ENCODE data around the gene TRAPPC3L. TPM values are rescaled to one million over a fixed set of nuclear protein-coding genes. Genes with fewer than 3 reads are reported as not detected.

The TRAPPC3L gene
- polyA plus RNA-seq (ENCODE audit: insufficient read length): not detected

DNA sequence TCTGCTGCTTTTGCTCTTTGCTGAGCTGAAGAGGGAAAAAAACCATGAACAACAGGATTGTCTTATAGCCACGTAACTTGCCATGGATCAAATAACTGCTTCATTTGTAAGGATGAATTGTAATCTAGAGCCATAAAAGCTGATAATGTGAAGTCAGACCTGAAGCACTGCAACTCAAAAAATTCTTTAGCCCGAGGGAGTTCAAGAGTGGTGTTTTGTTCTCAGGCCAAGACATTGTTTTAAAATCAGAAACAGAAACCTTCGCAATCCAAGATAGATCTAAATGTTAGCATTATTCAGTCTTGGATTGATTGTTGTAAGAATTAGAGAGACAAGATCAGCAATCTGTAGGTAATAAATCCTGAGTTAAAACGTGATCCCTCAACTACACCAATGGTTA, at the start of gene TRAPPC3L:
Gene TRAPPC3L, minus strand, starts transcription at position 34 of the 400 bp plus-strand sequence. CDS start 170 bp downstream, outside the sequence.
- DNase-seq: no peak

DNA sequence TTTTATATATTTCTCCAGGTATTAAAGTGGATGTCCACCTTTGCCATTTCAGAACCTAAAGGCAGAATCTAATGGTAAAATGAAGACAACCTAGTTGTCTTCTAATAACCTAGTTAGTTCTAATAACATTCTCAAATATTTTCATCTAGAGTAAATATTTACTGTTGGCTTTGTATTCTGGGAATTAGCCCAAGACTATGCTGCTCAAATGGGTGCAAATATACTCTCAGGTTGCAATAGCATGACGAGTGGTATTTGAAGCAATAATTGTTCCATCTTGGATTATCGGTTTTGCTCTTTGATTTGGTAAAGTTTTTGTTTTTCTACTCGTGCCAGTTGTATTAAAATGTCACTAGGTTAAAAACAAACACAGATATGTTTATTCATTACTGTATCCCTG, 49.8 kb upstream of the TRAPPC3L start:
- DNase-seq: no peak

DNA sequence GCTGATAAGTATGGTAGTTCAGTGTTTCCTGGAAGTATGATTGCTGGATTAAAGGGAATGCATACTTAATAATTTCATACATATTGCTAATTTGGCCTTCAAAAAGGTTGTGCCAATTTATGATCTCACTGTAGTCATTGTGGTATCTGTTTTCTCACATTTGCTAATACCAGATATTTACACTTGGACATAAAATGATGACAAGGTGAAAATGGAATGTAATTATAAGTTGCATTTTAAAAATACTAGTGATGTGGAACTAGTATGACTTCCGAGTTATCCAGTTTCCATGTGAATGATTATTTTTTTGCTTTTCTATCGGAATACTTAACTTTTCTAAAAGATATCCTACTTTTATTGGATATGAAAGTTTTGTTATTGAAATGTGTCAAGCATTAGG, 41.3 kb upstream of the TRAPPC3L start:
- no peak for DNase-seq

DNA sequence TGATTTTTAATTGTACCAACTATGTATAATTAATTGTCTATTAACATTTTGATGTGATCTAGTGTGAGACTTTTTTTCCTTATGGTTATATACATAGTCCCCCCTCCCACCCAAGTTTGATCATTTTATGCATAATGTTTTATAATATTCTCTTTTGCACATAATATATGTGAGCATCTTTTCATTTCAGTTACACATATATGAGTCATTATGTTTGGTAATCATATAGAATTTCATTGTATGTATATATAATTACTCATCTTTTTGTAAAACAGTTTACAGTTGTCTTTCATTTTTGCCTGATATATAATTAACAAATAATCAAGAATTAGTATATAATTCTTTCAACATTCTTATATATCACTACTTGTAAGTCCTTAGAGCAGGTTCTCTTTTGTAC, 40.8 kb upstream of the TRAPPC3L start:
- DNase-seq: no peak

DNA sequence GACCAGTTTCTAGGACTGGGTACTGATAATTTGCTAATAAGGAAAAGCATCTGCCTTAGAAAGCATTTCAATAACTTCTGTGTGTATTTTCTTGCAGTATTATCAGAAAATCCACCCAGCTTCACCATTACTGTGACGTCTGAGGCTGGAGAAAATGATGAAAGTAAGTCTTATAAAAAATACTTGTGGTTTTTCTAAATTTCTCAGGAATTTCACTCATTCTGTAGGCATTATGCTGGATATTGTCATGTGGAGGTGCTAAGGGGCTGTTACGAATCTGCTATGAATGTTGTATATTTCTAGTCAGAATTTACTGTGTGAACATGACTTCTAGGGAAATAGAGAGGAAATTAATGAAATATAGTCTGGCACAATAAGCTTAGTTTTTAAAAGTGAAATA, 34.7 kb upstream of the TRAPPC3L start:
- no peak for DNase-seq

DNA sequence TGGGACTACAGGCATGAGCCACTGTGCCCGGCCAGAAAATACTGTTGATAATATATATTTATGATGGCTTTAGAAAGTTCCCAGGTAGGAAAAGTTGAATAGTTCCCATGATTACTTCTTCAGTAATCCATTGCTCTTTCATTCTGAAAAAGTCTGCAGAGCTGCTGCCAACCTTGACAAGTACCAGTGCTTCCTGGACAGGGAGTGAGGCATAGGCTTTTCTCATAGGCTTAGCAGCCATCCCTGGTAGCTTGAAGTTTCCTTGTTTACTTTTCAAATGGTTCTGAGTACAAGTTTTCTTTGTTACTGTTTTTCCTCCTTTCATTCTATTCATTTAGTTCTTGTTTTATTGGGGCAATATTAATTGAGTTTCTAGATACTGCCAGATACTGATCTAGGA, 33.7 kb upstream of the TRAPPC3L start:
- DNase-seq: no peak

DNA sequence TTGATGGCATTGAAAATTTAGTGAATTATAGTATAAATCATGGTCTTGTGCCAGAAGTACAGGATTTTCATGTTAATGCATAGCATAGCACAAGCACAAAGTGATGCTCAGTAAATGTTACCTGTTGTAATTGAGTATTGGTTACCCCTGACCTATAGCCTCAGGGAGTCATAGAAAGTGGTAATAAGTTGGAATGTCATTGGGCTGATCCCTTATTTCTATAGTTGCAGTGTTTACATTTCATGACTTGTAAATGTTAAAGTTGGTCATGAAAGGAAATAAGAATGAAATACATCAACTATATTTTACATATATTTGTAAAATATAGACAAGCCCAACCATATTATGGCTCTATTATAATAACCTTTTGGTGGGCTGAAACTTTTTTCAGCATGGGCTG, 32.9 kb upstream of the TRAPPC3L start:
- no peak for DNase-seq

DNA sequence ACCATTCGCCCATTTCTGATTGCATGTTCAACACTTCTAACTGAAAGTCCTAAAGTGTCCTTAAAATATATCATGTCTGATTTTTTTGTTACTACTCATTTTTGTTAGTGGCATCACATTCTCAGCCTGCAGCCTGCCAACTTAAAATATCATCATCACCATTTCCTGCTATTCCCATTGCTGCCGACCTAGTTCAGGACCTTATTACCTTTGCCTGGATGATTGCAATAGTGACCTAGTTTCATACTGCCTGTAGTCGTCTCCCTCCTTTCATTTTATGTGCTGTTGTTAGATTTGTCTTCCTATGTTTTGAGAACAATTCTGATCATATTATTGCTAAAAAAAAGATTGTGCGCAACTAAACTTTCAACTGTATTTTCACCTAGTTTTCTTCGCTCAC, 32.0 kb upstream of the TRAPPC3L start:
- DNase-seq: no peak

DNA sequence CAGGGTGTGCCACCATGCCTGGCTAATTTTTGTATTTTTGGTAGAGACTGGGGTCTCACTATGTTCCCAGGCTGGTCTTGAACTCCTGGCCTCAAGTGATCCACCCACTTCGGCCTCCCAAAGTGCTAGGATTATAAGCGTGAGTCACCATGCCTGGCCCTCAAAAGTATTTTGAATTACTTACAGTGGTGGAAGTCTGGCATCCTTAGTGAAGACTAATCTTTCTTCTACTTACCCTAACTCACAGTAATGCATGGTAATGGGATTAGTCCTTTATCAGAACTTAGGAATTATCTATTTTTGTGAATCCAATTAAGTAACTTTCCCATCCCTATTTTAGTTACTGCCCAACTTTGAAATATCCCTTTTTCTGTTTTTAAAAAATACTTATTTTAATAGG, 29.7 kb upstream of the TRAPPC3L start:
- no peak for DNase-seq

DNA sequence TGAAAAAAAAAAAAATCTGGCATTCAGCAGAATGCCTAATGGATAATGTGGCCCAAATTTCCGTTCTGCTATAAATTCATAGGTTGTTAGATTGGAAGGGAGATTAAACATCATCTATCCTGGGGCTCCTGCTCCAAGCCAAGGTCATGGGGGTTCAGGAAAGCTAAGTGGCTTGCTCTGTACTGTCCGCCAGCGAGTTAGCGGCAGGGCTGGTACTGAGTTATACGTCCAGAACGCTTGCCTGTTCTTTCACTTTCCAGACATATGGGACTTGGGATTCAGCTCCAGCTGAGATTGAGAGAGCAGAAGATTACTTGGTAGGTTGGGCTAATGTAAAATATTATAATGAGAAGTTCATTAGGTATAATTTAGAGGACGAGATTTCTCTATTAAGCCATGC, 26.7 kb upstream of the TRAPPC3L start:
- peak; percentile 8 for DNase-seq

DNA sequence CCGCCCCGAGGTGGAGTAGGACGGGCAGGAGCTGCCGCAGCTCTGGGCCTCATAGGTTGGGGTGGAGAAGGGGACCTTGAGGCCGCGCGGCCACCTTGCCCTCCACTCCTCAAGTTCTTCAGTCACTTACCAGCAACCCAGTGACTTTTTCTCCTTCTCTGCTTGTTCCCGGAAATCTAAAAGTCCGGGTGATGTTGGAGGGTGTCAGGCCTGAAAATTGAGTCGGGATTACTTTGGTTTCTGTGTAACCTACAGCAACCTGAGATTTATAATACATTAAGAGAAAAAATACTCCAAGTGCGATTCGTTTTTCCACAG, 26.2 kb upstream of the TRAPPC3L start:
- no peak for DNase-seq

DNA sequence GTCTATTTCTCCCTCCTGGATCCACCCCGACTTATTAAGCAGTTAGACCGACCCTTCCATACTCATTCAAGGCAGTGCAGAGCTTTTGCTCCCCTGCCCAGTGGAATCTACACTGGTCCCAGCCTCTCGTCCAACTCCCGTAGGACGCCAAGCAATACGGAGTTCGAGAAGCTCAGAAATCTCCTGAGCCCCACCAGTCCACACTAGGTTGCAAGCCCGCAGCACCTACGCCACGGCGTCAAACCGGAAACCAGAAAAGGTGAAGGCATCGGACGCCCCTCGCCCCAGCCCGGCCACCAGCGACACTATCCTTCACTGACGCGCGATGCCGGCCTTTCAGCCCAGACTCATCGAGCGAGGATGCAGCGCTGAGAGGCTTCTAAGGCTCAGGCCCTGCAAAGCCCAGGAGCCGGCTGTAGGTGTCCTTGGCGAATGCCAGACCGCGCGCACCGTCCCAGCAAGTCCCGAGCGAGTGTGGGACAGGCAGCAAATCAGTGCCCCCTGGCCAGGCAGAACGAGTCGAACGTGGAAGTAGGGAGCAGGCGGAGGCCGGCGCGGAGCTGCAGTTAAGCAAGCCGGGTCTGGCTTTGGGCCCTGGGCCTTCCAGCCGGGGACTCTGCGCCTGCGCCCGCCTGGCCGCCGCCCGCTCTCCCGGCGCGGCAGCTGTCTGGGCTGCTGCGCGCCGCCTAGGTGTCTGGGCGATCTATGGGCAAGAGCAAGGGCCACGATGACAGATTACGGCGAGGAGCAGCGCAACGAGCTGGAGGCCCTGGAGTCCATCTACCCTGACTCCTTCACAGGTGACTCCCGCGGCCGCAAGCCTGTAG, 25.6 kb upstream of the TRAPPC3L start, which contains the start of gene RWDD1:
Gene RWDD1, plus strand, starts transcription at position 649 of the 827 bp plus-strand sequence. Its CDS starts 79 bp downstream, at position 728.
- peak; percentile 99 for DNase-seq

DNA sequence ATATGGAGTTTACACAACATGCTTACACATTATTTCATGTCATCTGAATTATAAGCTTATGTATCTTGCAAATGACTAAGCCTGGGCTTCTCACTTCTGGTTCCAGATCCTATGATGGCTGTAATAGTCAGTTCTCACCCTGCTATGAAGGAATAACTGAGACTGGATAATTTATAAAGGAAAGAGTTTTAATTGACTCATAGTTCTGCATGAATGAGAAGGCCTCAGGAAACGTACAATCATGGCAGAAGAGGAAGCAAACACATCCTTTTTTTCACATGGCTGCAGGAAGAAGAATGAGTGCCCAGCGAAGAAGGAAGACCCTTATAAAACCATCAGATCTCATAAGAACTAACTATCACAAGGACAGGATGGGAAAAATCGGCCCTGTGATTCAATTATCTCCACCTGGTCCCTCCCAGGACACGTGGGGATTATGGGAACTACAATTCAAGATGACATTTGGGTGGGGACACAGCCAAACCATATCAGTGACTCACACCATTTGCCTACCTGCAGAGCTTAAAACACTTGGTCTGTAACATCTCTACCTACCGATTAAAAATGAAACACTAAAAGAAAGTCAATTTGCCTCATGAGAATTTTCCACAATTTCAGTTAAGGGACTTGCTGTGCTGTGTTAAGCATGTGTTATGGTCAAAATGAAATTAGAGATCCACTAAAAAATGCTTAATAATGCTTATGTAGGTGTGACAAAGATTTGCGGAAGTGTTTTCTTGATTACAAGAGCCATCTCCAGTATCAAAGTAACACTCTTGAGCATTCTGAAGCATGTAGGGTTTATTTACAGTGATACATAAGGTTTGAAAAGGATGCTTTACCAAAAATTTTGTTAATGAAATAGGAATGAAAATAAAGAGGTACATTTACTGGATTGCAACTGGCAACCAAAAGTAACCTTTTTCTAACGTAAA, 23.6 kb upstream of the TRAPPC3L start:
- DNase-seq: no peak

DNA sequence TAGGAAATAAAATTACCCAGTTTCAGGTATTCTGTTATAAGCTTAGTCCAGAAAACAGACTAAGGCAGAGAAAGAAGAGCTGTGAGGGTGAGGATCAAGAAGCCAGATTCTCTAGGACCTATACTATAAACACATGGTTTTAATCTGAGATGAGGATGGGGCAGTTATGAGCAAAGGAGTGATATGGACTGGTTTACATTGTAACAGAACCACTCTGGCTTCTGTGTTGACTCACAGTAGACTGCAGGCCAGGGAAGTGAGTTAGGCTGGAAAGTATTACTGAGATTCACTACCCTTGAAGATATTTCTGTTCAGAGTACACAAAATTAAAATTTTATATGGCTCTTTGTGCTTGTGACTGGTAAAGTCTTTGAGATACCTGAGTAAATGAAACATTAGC, 22.6 kb upstream of the TRAPPC3L start:
- DNase-seq: no peak

DNA sequence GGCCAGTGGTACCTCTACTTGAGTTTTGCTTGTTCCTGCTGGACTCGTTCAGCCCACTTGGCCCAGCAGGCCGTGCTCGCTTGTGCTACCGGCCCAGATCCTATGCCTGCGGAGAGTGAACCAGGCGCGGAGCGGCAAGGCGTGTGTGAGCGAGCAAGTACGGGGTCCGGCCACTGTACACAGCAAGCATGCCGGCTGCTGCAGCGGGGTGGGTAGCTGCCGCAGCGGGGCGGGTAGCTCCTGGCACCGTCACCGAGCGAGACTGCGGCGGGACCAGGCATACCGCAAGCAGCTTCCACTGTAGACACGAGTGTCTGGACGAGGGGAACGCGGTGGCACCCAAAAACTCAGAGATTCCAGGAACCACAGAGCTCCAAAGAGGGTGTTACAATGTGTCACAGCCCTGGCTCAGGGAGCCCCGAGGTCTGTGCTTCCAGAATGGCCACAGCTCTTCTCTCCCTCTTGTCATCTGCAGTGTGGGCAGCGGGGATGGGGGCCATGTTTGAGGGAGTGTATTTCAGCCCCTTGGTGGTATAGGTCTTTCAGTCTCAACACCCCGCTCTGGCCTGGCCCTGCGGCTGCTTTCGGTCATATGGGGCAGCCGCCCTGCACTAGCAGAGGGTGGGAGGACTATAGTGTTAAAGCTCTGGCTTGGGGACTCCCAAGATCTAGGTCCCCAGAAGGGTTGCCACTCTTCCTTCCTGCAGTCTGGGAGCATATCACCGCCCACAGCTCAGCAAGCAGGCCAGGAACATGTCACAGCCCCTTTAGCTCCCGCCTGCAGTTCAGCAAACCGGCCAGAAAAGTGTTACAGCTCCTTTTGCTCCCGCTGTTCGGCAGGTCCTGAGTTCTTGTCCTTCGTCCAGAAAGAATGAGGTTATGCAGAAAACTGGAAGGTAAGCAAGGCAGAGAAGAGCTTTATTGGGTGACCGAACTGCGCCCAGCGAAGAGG, 19.7 kb upstream of the TRAPPC3L start:
- DNase-seq: no peak

DNA sequence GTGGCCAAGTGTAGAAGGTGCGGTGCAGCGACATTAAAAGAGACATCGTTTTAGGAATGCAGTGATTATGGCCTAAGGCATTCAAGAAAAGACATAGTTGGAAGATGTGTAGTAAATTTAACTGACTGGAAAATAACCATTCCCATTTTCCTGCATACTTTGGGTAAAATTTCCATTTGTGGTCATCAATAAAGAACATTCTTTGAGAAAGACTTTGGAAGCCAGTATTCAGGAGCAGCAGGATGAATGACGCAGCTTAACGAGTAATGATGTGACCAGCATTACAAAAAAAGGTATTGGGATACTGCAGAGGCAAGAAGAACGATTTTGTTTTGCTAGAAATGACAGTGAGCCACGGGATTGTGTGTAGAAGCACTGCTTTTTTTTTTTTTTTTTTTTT, 18.8 kb upstream of the TRAPPC3L start:
- no peak for DNase-seq

DNA sequence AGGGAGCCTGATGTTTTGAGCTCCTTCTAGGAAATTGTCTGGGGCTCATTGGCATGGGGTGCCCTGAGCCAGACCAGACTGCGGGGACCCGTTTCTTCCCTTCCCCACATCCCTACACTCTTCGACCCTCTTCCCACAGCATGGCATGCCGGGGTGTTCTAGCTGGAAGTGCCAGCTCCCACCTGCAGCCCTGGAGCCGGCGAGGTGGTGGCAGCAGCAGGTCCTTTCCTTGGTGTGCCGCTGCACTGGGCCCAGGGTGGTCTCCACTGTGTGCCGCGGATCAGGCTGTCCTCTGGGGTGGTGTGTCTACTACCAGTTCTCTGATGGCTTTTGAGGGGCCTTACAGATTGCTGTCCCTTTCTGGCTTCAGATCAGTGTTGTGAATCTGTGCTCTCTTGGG, 18.3 kb upstream of the TRAPPC3L start:
- no peak for DNase-seq

DNA sequence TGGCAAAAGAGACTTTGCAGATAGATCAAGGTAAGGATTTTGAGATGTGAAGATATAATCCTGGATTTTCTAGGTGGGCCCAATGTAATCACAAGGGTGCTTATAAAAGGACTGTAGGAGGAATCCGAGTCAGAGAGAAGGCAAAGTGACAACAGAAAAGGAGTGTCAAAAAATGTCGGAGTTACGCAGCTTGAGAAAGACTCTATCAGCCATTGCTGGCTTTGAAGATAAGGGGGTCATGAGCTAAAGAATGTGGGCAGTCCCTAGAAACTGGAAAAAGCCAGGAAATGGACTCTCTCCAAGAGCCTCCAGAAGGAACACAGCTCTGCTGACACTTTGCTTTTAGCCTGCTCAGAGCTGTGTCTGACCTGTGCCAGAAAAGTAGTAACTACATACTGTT, 17.1 kb upstream of the TRAPPC3L start:
- DNase-seq: no peak

DNA sequence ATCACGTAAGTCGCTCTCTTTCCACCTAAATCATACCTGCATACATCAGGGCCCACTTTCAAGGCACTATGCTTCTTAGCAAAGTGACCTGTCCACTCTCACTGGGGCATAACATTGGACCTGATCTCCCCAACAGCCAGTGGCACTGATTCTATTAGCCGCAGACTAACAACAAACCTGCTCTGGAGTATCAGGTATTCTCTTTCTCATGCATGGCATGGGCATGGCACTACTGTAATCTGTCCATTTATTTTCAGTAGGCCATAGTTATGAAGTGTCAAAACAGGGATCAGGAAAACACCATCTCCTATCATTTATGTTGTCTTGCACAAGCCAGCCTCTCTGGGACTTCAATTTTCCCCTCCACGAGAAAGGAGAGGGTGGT, 16.5 kb upstream of the TRAPPC3L start:
- no peak for DNase-seq

DNA sequence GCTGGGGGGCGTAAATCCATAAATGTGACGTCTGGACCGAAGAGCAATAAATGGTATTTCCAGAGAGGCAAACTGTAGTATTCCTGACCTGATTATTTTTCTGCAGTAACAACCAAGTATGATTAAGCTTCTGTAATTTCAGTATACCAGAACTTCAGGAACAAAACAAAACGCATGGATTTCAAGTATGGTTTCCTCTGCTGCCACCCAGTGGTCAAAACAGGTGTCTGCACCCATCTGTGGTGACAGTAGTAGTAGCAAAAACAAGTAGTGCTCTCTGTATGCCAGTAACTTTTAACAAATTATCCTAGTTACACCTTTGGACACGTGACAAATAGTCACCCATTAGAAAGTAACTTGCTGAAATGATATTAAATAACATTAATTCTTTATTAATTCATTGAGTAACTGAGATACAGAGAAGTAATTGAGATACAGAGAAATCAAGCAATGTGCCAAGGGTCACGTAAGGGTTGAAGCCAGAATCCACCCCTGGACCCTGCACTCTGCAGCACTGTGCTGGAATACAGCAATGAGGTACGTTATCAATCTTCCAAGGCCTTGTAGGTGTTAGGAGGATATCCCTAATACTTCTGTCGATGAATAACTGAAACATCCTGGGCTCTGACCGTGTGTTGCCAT, 16.0 kb upstream of the TRAPPC3L start:
- peak; percentile 74 for DNase-seq

DNA sequence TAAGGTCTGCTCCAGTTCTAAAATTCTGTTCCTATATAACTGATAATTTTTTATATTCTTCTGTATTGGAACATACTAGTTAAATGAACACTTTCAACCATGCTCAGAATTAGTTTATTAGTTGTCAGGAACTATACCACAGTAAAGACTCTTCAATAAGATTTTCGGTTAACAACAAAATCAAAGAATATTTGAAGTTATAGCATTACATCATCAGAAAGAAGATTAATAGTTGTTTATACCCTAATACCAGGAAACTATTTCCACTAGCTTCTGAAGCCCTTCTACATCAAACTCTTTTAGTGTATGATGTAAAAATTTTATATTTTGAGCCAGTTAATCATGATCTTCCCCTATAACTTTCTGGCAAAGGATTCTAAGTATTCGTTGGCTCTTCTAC, 14.6 kb upstream of the TRAPPC3L start:
- DNase-seq: no peak

DNA sequence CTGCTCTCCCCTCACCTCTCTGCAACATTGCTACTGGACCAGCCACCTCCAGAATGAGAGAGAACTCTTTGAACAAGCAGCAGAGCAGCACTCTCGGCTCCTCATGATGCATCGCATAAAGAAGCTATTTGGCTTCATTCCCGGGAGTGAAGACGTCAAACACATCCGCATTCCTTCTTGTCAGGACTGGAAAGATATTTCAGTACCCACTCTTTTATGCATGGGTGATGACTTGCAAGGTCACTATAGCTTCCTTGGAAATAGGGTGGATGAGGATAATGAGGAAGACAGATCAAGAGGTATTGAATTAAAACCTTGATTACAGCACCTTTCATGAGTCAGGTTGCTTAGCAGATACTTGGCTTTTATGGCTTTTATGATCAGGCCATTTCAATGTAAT, 12.4 kb upstream of the TRAPPC3L start:
- DNase-seq: no peak

All from hindlimb muscle (tissue), 1 donor.